HL-60 (cell line): Measurements from ENCODE around the gene CLDN7.

Experiments used
- DNase-seq, 2 experiments: peaks; one replicate each; pipeline ENCODE4 v3.0.0-alpha.2; 2010 to 2020; ENCODE audit warnings: low read depth in 1 of 2, low spot score in 1 of 2
- H3K27ac ChIP-seq: fragments of 250-450 bp; sonication (Bioruptor Pico); replicated peaks from 2 replicates; pipeline ENCODE4 v1.5.1; 2020; ENCODE audit warnings: mild to moderate bottlenecking, moderate library complexity
- H3K27me3 ChIP-seq: fragments of 250-450 bp; sonication (Bioruptor Pico); 2 replicates; pipeline ENCODE4 v1.5.1; 2021; ENCODE audit warnings: mild to moderate bottlenecking, moderate library complexity; ENCODE audit not compliant: insufficient read depth, poor library complexity, severe bottlenecking
- H3K4me3 ChIP-seq: replicated peaks from 2 replicates; pipeline ENCODE4 v1.5.1; 2011; ENCODE audit warnings: mild to moderate bottlenecking, control low read depth, low read length; ENCODE audit not compliant: insufficient read depth
- GABPA ChIP-seq: IDR thresholded peaks from 2 replicates; pipeline ENCODE4 v1.6.1; 2012; ENCODE audit warnings: low read depth
- POLR2AphosphoS5 ChIP-seq: IDR thresholded peaks from 2 replicates; pipeline ENCODE4 v1.6.1; 2012; ENCODE audit warnings: low read depth
- REST ChIP-seq: IDR thresholded peaks from 2 replicates; pipeline ENCODE4 v1.6.1; 2012; ENCODE audit warnings: low read depth; ENCODE audit not compliant: insufficient replicate concordance
- SPI1 ChIP-seq: IDR thresholded peaks from 2 replicates; pipeline ENCODE4 v1.6.1; 2012; ENCODE audit warnings: low read depth, mild to moderate bottlenecking, borderline replicate concordance
- TF ChIP-seq, protein P1 (sequence below): IDR thresholded peaks from one replicate; pipeline ENCODE4 v1.5.1; 2011; ENCODE audit warnings: low read length, control low read depth, inconsistent platforms; ENCODE audit not compliant: insufficient read depth

Gene CLDN7

GRCh38 chr17:7250695-7251627, 11.3 kb downstream of the CLDN7 start:
- peak overlapping the region; percentile 65 for H3K4me3 ChIP-seq
- no peak for DNase-seq
- no peaks in the 10 kb centered on the region for H3K27me3 ChIP-seq
- TF ChIP-seq SPI1 (no peak), REST (no peak), GABPA (no peak), POLR2AphosphoS5 (no peak)
- TF ChIP-seq, protein P1, sequence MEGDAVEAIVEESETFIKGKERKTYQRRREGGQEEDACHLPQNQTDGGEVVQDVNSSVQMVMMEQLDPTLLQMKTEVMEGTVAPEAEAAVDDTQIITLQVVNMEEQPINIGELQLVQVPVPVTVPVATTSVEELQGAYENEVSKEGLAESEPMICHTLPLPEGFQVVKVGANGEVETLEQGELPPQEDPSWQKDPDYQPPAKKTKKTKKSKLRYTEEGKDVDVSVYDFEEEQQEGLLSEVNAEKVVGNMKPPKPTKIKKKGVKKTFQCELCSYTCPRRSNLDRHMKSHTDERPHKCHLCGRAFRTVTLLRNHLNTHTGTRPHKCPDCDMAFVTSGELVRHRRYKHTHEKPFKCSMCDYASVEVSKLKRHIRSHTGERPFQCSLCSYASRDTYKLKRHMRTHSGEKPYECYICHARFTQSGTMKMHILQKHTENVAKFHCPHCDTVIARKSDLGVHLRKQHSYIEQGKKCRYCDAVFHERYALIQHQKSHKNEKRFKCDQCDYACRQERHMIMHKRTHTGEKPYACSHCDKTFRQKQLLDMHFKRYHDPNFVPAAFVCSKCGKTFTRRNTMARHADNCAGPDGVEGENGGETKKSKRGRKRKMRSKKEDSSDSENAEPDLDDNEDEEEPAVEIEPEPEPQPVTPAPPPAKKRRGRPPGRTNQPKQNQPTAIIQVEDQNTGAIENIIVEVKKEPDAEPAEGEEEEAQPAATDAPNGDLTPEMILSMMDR: no peak
- peak overlapping the region; percentile 99 for H3K27ac ChIP-seq

GRCh38 chr17:7249830-7250229, 12.4 kb downstream of the CLDN7 start:
- Histone ChIP-seq H3K27me3 (no peaks in the 10 kb centered on the region), H3K27ac (peak overlapping the region; percentile 99), H3K4me3 (peak overlapping the region; percentile 65)
- peak in 1 of 2 experiments; percentile 28 for DNase-seq
- TF ChIP-seq SPI1: peak; percentile 79
- no peak for TF ChIP-seq POLR2AphosphoS5
- no peak for TF ChIP-seq GABPA

GRCh38 chr17:7249214-7249613, 13.1 kb downstream of the CLDN7 start:
- H3K27me3 ChIP-seq: no peaks in the 10 kb centered on the region
- H3K27ac ChIP-seq: 0 out of 2 replicates have a peak overlapping the region, but pooled peaks have one; percentile 99
- no peak for DNase-seq
- H3K4me3 ChIP-seq: peak overlapping the region; percentile 65; the same call in 1 of the 2 replicates
- no peak for TF ChIP-seq GABPA
- TF ChIP-seq REST: no peak
- TF ChIP-seq POLR2AphosphoS5: no peak
- TF ChIP-seq SPI1: no peak
- TF ChIP-seq, protein P1: no peak

GRCh38 chr17:7248796-7249195, 13.5 kb downstream of the CLDN7 start:
- TF ChIP-seq SPI1 (no peak), POLR2AphosphoS5 (no peak), REST (no peak), GABPA (no peak)
- TF ChIP-seq, protein P1: no peak
- Histone ChIP-seq H3K27ac (no peak overlapping the region), H3K4me3 (no peak overlapping the region), H3K27me3 (no peaks in the 10 kb centered on the region)
- DNase-seq: no peak
